ENCODE results near the gene TOMM40.
"Not testable (repeated sequence)": the region's sequence is repeated elsewhere in the genome, so short reads cannot be mapped to it uniquely, and the experiment has no call there.

DNA sequence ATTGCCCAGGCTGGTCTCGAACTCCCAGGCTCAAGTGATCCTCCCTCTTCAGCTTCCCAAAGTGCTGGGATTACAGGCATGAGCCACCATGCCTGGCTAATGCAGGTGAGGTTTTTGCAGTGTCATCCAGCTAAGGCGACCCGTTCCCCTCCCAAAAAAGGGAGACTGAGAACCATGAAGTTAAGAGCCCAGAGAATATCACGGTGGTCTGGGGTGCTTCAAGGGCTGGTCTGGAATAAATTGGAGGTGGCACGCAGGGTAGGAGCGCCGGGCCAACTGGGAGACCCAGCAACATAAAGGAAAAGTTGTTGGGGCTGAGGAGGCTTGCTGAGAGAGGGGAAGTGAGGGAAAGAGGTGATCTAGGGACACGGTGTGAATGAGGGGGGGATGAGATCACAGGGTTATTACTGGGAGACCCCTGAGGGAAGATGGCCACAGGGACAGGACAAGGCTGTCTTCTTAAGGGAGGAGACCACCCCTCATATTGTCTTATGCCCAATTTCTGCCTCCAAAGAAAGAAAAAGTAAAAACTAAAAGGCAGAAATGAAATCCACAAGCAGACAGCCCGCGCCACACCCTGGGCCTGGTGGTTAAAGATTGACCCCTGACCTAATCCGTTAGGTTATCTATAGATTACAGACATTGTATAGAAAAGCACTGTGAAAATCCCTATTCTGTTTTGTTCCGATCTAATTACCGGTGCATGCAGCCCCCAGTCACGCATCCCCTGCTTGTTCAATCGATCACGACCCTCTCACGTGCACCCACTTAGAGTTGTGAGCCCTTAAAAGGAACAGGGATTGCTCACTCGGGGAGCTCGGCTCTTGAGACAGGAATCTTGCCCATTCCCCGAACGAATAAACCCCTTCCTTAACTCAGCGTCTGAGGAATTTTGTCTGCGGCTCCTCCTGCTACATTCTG, 22.7 kb downstream of the TOMM40 start:
- TF ChIP-seq, protein P1, sequence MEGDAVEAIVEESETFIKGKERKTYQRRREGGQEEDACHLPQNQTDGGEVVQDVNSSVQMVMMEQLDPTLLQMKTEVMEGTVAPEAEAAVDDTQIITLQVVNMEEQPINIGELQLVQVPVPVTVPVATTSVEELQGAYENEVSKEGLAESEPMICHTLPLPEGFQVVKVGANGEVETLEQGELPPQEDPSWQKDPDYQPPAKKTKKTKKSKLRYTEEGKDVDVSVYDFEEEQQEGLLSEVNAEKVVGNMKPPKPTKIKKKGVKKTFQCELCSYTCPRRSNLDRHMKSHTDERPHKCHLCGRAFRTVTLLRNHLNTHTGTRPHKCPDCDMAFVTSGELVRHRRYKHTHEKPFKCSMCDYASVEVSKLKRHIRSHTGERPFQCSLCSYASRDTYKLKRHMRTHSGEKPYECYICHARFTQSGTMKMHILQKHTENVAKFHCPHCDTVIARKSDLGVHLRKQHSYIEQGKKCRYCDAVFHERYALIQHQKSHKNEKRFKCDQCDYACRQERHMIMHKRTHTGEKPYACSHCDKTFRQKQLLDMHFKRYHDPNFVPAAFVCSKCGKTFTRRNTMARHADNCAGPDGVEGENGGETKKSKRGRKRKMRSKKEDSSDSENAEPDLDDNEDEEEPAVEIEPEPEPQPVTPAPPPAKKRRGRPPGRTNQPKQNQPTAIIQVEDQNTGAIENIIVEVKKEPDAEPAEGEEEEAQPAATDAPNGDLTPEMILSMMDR (IDR thresholded peaks at IDR 0.05; ENCODE audit: low read depth, low read length, missing input control) = not testable (repeated sequence)
- not testable (repeated sequence) for TF ChIP-seq ATF3 (IDR thresholded peaks at IDR 0.05); GABPA (IDR thresholded peaks at IDR 0.05 in 1 of 2, conservative IDR thresholded peaks at IDR 0.05 in 1 of 2); REST (IDR thresholded peaks at IDR 0.05); SP1 (IDR thresholded peaks at IDR 0.05); YY1 (IDR thresholded peaks at IDR 0.05)
